HepG2 (cell line): Measurements from ENCODE around the gene SNAPC4. TPM values are rescaled to one million over a fixed set of nuclear protein-coding genes. Genes with fewer than 3 reads are reported as not detected.

Experiments
- ATAC-seq: fragments of 200-7000 bp; cut with Tn5 transposase; 3 replicates; pipeline ENCODE4 v1.9.1; 2020; ENCODE audit warnings: mild to moderate bottlenecking, moderate library complexity
- Bru-seq: library from RNA; stranded (reverse); fragments of 400-500 nt; gene quantifications from one replicate; lab custom pipeline; 2021; lab: Mats Ljungman, UMichigan
- BruChase-seq, 2 experiments: library from RNA; stranded (reverse); fragments of 400-500 nt; gene quantifications; one replicate each; lab custom pipeline; 2021; lab: Mats Ljungman, UMichigan
- BruUV-seq: library from RNA; stranded (reverse); fragments of 400-500 nt; replicated peaks from 2 replicates; lab custom pipeline; 2021; lab: Mats Ljungman, UMichigan
- CTCF ChIA-PET: fragments of 300-600 bp; formaldehyde crosslinking; extraction: SDS; loops from one replicate; lab custom pipeline; 2021; ENCODE audit warnings: low total read pairs, inconsistent platforms, low intra/inter-chr PET ratio; lab: Yijun Ruan, JAX
- POLR2A ChIA-PET: fragments of 350-600 bp; sonication (Branson Sonifier 250); formaldehyde crosslinking; loops from one replicate; lab custom pipeline; 2020; ENCODE audit warnings: antibody characterized with exemption, inconsistent platforms; lab: Yijun Ruan, JAX
- DNase-seq: peaks from one replicate; pipeline ENCODE4 v3.0.0-alpha.2; 2015; ENCODE audit warnings: low spot score
- FAIRE-seq: peaks from 3 replicates; lab custom pipeline; 2011; peaks lifted over from hg19 to GRCh38; lab: Jason Lieb, UNC
- H2AFZ ChIP-seq: one replicate; pipeline ENCODE4 v1.6.1; 2011; ENCODE audit warnings: low read length, inconsistent platforms
- H3K27ac ChIP-seq: fragments of 300-600 bp; 3 replicates; pipeline ENCODE4 v1.8.0; 2011; ENCODE audit warnings: mixed run types, mild to moderate bottlenecking, mixed read lengths, low read length, inconsistent platforms; ENCODE audit not compliant: insufficient read depth; ENCODE audit errors: extremely low read length
- H3K27me3 ChIP-seq, 2 experiments: fragments of 200-600 bp in 1 of 2; 2 replicates in 1 of 2; 3 replicates in 1 of 2; pipeline versions ENCODE4 v1.6.0 to v1.8.0; 2011; ENCODE audit warnings: low read length in 2 of 2, mild to moderate bottlenecking in 2 of 2, moderate library complexity in 2 of 2, inconsistent platforms in 1 of 2; ENCODE audit not compliant: insufficient read depth in 2 of 2, control insufficient read depth in 1 of 2
- H3K36me3 ChIP-seq, 2 experiments: fragments of 200-600 bp in 1 of 2; replicated peaks in 1 of 2; 2 replicates in 1 of 2; 3 replicates in 1 of 2; pipeline versions ENCODE4 v1.5.1 to v1.8.0; 2011; ENCODE audit warnings: low read length in 2 of 2, inconsistent platforms in 1 of 2; ENCODE audit not compliant: insufficient read depth in 2 of 2, control insufficient read depth in 1 of 2
- H3K4me1 ChIP-seq: 2 replicates; pipeline ENCODE4 v1.5.1; 2012; ENCODE audit warnings: low read length, inconsistent platforms; ENCODE audit not compliant: insufficient read depth
- H3K4me2 ChIP-seq: 2 replicates; pipeline ENCODE4 v1.6.0; 2011; ENCODE audit warnings: low read depth, low read length, inconsistent platforms
- H3K4me3 ChIP-seq, 3 experiments: fragments of 200-600 bp in 1 of 3; sonication (generic), shearing (Covaris generic) in 1 of 3; replicated peaks in 1 of 3; 2 replicates each; pipeline ENCODE4 v1.5.1; 2011 to 2016; ENCODE audit warnings: low read length in 3 of 3, inconsistent platforms in 2 of 3, low read depth in 2 of 3, mild to moderate bottlenecking in 2 of 3, control low read depth in 1 of 3, mixed read lengths in 1 of 3; ENCODE audit not compliant: insufficient read depth in 1 of 3
- H3K79me2 ChIP-seq: one replicate; pipeline ENCODE4 v1.6.1; 2011; ENCODE audit warnings: low read length, inconsistent platforms; ENCODE audit not compliant: insufficient read depth
- H3K9ac ChIP-seq: 2 replicates; pipeline ENCODE4 v1.6.0; 2011; ENCODE audit warnings: mild to moderate bottlenecking, low read depth, low read length, inconsistent platforms; ENCODE audit not compliant: insufficient read depth
- H3K9me3 ChIP-seq: 2 replicates; pipeline ENCODE4 v1.5.1; 2012; ENCODE audit warnings: mild to moderate bottlenecking, low read length
- H4K20me1 ChIP-seq: 2 replicates; pipeline ENCODE4 v1.6.0; 2011; ENCODE audit warnings: inconsistent platforms, mild to moderate bottlenecking, low read length, moderate library complexity; ENCODE audit not compliant: insufficient read depth
- ELF1 ChIP-seq: sonication (generic); formaldehyde crosslinking; IDR thresholded peaks from 2 replicates; pipeline ENCODE4 v1.4.0; 2020; ENCODE audit warnings: missing genetic modification reagents
- HES4 ChIP-seq: sonication (generic); formaldehyde crosslinking; IDR thresholded peaks from 2 replicates; pipeline ENCODE4 v1.9.0; 2021; ENCODE audit warnings: mild to moderate bottlenecking, missing genetic modification reagents, borderline replicate concordance
- POLR2G ChIP-seq: fragments of 200-400 bp; formaldehyde crosslinking; IDR thresholded peaks from 2 replicates; pipeline ENCODE4 v1.6.1; 2018; ENCODE audit warnings: mild to moderate bottlenecking, low read depth, low read length, moderate library complexity
- REL ChIP-seq: sonication (generic); formaldehyde crosslinking; conservative IDR thresholded peaks from 2 replicates; pipeline ENCODE4 v1.8.0; 2022; ENCODE audit warnings: mild to moderate bottlenecking, missing genetic modification reagents, moderate library complexity
- RFX3 ChIP-seq: IDR thresholded peaks from 2 replicates; pipeline ENCODE4 v1.6.1; 2016; ENCODE audit warnings: missing biosample characterization, missing genetic modification reagents
- RFXAP ChIP-seq: sonication (generic); formaldehyde crosslinking; IDR thresholded peaks from 2 replicates; pipeline ENCODE4 v1.4.0; 2020; ENCODE audit warnings: missing genetic modification reagents, borderline replicate concordance
- STAG1 ChIP-seq: sonication (generic); formaldehyde crosslinking; IDR thresholded peaks from 2 replicates; pipeline ENCODE4 v1.4.0; 2020; ENCODE audit warnings: missing genetic modification reagents
- ZSCAN20 ChIP-seq: sonication (generic); formaldehyde crosslinking; IDR thresholded peaks from 2 replicates; pipeline ENCODE4 v1.4.0; 2020; ENCODE audit warnings: missing genetic modification reagents, mild to moderate bottlenecking, borderline replicate concordance
- WGBS: methylation state at CpG from one replicate; pipeline ENCODE4 v1.1.6; 2017; ENCODE audit warnings: low lambda C conversion rate; 5-methylcytosine and 5-hydroxymethylcytosine counted together
- in situ Hi-C: cut with HindIII; loops from 2 replicates; pipeline ENCODE4 v1.10.0; 2017; ENCODE audit warnings: low pct_unique_long_range_greater_than_20kb; ENCODE audit not compliant: extremely low pct_ligation_motif_present
- intact Hi-C: fragments of 100-400 bp; cut with micrococcal nuclease; formaldehyde crosslinking; loops from one replicate; pipeline ENCODE4 v1.10.0; 2022; ENCODE audit not compliant: unreplicated experiment
- long read RNA-seq, 2 experiments: library from RNA in 1 of 2; library from polyadenylated mRNA in 1 of 2; stranded (forward) in 1 of 2; unstranded in 1 of 2; transcript quantifications; one replicate each; pipeline ENCODE4 v2.0.0, GENCODE V29; 2019 to 2022
- polyA minus RNA-seq, 3 experiments: library from RNA; depleted of rRNA, polyadenylated mRNA; stranded (reverse); fragments of >200 nt; gene quantifications; 2 replicates each; pipeline ENCODE4 v1.2.3, GENCODE V29; 2011; ENCODE audit warnings: low replicate concordance in 1 of 3
- polyA plus RNA-seq, 8 experiments: library from polyadenylated mRNA; depleted of rRNA in 3 of 8; stranded (reverse) in 7 of 8; unstranded in 1 of 8; fragments of >200 nt; fragmentation: Illumina TruSeq in 4 of 8; extraction: Trizol in 4 of 8; gene quantifications; 2 replicates each; pipeline versions ENCODE4 v1.2.1 to v1.2.3, GENCODE V29; 2011 to 2016; ENCODE audit warnings: low read depth in 4 of 8, missing spikeins in 1 of 8, mixed read lengths in 1 of 8; ENCODE audit not compliant: insufficient read depth in 1 of 8
- total RNA-seq, 5 experiments: library from RNA; depleted of rRNA; stranded (reverse); fragments of >200 nt; fragmentation: Illumina TruSeq; extraction: Trizol; gene quantifications; 2 replicates each; pipeline ENCODE4 v1.2.3, GENCODE V29; 2016; ENCODE audit warnings: low read depth in 1 of 5
- TF ChIP-seq, protein P1 (sequence below): sonication (generic); formaldehyde crosslinking; IDR thresholded peaks from 2 replicates; pipeline ENCODE4 v1.5.1; 2020; ENCODE audit warnings: missing genetic modification reagents, mild to moderate bottlenecking, borderline replicate concordance
- TF ChIP-seq, protein P2 (sequence below): sonication (generic); formaldehyde crosslinking; IDR thresholded peaks from 2 replicates; pipeline ENCODE4 v1.5.1; 2020; ENCODE audit warnings: mild to moderate bottlenecking, missing genetic modification reagents, moderate library complexity

Gene SNAPC4
- total RNA-seq (2016; rRNA removed; fragmentation: Illumina TruSeq; extraction: Trizol) (4.3 and 6.0 TPM in 2 replicates), polyA plus RNA-seq (2011; rRNA removed) (2.0 and 3.3 TPM in 2 replicates), polyA minus RNA-seq (2011; rRNA and poly(A)+ RNA removed; ENCODE audit: low replicate concordance) (1.5 and 5.2 TPM in 2 replicates), Bru-seq, nascent RNA (percentile 57 among the genes with signal in this experiment), BruChase-seq, experiment 1, labeled RNA remaining after a 6-hour chase (percentile 80 among the genes with signal in this experiment), BruChase-seq, experiment 2, labeled RNA remaining after a 2-hour chase (percentile 75 among the genes with signal in this experiment)
- total RNA-seq (2016; cell fraction: cytosol; rRNA removed; fragmentation: Illumina TruSeq; extraction: Trizol; ENCODE audit: low read depth), result 0.51 and 0.88 TPM in 2 replicates
- total RNA-seq (2016; cell fraction: insoluble cytoplasmic fraction; rRNA removed; fragmentation: Illumina TruSeq; extraction: Trizol), result 3.9 and 6.1 TPM in 2 replicates
- 1.5 TPM in 2 replicates for total RNA-seq (2016; cell fraction: membrane; rRNA removed; fragmentation: Illumina TruSeq; extraction: Trizol)
- 7.0 and 9.4 TPM in 2 replicates for total RNA-seq (2016; cell fraction: nucleus; rRNA removed; fragmentation: Illumina TruSeq; extraction: Trizol)
- polyA plus RNA-seq (2011; cell fraction: cytosol; rRNA removed), result 1.0 and 1.7 TPM in 2 replicates
- polyA plus RNA-seq (2011; cell fraction: nucleus; rRNA removed), result 20.5 and 27.4 TPM in 2 replicates
- polyA plus RNA-seq (2012), result 3.3 TPM in 2 replicates
- polyA plus RNA-seq (2016; cell fraction: cytosol; fragmentation: Illumina TruSeq; extraction: Trizol; ENCODE audit: low read depth), result 0.61 and 0.67 TPM in 2 replicates
- polyA plus RNA-seq (2016; cell fraction: insoluble cytoplasmic fraction; fragmentation: Illumina TruSeq; extraction: Trizol; ENCODE audit: low read depth), result 3.3 and 4.8 TPM in 2 replicates
- 1.2 and 1.3 TPM in 2 replicates for polyA plus RNA-seq (2016; cell fraction: membrane; fragmentation: Illumina TruSeq; extraction: Trizol; ENCODE audit: low read depth)
- 37.0 and 38.1 TPM in 2 replicates for polyA plus RNA-seq (2016; cell fraction: nucleus; fragmentation: Illumina TruSeq; extraction: Trizol; ENCODE audit: insufficient read depth, low read depth)
- polyA minus RNA-seq (2011; cell fraction: cytosol; rRNA and poly(A)+ RNA removed), result 0.53 and 1.1 TPM in 2 replicates
- polyA minus RNA-seq (2011; cell fraction: nucleus; rRNA and poly(A)+ RNA removed), result 6.3 and 6.8 TPM in 2 replicates
- long read RNA-seq, experiment 1, partial matches to known transcripts, result 4 of 4 reads
- long read RNA-seq, experiment 1, other reads (novel, unspliced or antisense), result 0 of 4 reads
- long read RNA-seq, experiment 2, partial matches to known transcripts, result 10 of 15 reads
- long read RNA-seq, experiment 2, other reads (novel, unspliced or antisense), result 5 of 15 reads

GRCh38 chr9:136400038-136400834 lies at the start of gene SNAPC4:
TSS of gene SNAPC4 (minus strand) at chr9:136400170. CDS start at chr9:136398428, 1,742 bp downstream.
- POLR2A ChIA-PET, result interaction anchor here (0.5 to 1.6 kb wide), 7 partner anchors 9 to 219 kb away, joined by 3 to 6 read pairs (median 3); partner anchors contain the start of gene DNLZ
- peaks cover 19 to 35% of the 10 kb centered on the region in 2 experiments; a peak in 4 of 5 replicates for H3K36me3 ChIP-seq
- intact Hi-C loops, result loop anchor here (1.0 kb wide), 1 partner anchor 61 kb away; no protein-coding TSS in a partner anchor
- peak; percentile 88 for TF ChIP-seq STAG1 (CRISPR knock-in tag)
- peak; percentile 80; the same call in 1 of the 2 replicates for TF ChIP-seq RFXAP (CRISPR knock-in tag)
- TF ChIP-seq ZSCAN20 (CRISPR knock-in tag), result peak; percentile 46; the same call in 1 of the 2 replicates
- TF ChIP-seq, protein P1, sequence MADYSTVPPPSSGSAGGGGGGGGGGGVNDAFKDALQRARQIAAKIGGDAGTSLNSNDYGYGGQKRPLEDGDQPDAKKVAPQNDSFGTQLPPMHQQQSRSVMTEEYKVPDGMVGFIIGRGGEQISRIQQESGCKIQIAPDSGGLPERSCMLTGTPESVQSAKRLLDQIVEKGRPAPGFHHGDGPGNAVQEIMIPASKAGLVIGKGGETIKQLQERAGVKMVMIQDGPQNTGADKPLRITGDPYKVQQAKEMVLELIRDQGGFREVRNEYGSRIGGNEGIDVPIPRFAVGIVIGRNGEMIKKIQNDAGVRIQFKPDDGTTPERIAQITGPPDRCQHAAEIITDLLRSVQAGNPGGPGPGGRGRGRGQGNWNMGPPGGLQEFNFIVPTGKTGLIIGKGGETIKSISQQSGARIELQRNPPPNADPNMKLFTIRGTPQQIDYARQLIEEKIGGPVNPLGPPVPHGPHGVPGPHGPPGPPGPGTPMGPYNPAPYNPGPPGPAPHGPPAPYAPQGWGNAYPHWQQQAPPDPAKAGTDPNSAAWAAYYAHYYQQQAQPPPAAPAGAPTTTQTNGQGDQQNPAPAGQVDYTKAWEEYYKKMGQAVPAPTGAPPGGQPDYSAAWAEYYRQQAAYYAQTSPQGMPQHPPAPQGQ, result no peak
- TF ChIP-seq REL (CRISPR knock-in tag), result peak; percentile 89; the same call in 1 of the 2 replicates
- peak; percentile 65 for TF ChIP-seq RFX3
- TF ChIP-seq POLR2G, result peak; percentile 87
- peak; percentile 21; the same call in 1 of the 2 replicates for TF ChIP-seq HES4 (CRISPR knock-in tag)
- TF ChIP-seq, protein P2, sequence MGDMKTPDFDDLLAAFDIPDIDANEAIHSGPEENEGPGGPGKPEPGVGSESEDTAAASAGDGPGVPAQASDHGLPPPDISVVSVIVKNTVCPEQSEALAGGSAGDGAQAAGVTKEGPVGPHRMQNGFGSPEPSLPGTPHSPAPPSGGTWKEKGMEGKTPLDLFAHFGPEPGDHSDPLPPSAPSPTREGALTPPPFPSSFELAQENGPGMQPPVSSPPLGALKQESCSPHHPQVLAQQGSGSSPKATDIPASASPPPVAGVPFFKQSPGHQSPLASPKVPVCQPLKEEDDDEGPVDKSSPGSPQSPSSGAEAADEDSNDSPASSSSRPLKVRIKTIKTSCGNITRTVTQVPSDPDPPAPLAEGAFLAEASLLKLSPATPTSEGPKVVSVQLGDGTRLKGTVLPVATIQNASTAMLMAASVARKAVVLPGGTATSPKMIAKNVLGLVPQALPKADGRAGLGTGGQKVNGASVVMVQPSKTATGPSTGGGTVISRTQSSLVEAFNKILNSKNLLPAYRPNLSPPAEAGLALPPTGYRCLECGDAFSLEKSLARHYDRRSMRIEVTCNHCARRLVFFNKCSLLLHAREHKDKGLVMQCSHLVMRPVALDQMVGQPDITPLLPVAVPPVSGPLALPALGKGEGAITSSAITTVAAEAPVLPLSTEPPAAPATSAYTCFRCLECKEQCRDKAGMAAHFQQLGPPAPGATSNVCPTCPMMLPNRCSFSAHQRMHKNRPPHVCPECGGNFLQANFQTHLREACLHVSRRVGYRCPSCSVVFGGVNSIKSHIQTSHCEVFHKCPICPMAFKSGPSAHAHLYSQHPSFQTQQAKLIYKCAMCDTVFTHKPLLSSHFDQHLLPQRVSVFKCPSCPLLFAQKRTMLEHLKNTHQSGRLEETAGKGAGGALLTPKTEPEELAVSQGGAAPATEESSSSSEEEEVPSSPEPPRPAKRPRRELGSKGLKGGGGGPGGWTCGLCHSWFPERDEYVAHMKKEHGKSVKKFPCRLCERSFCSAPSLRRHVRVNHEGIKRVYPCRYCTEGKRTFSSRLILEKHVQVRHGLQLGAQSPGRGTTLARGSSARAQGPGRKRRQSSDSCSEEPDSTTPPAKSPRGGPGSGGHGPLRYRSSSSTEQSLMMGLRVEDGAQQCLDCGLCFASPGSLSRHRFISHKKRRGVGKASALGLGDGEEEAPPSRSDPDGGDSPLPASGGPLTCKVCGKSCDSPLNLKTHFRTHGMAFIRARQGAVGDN (CRISPR knock-in tag), result peak; percentile 94
- TF ChIP-seq ELF1, result no peak; the same call in 1 of the 2 replicates

More at GRCh38 chr9:136400038-136400834, at the start of gene SNAPC4:
- CTCF ChIA-PET, result interaction anchor here (1.2 to 2.0 kb wide), 3 partner anchors 55 to 88 kb away, joined by 6 to 15 read pairs (median 12); no protein-coding TSS in a partner anchor
- peaks cover 21% of the 10 kb centered on the region for H3K79me2 ChIP-seq
- no peak for FAIRE-seq
- BruUV-seq, result no TSS peak
- DNase-seq, result peak; percentile 77
- no peak within 1 kb of the TSS for H2AFZ ChIP-seq
- no peaks in the 10 kb centered on the region for H3K27me3 ChIP-seq
- in situ Hi-C loops, result no loop called here
- H3K4me3 ChIP-seq, result peak within 1 kb of the TSS; percentile 78 to 98 (median 97)
- H3K9me3 ChIP-seq, result no peaks in the 10 kb centered on the region
- ATAC-seq, result peak; percentile 91
- peak within 1 kb of the TSS; percentile 53 for H3K27ac ChIP-seq
- peak within 1 kb of the TSS; percentile 88 for H3K4me2 ChIP-seq
- H4K20me1 ChIP-seq, result no peaks in the 10 kb centered on the region
- H3K9ac ChIP-seq, result peak within 1 kb of the TSS; percentile 83
- WGBS, result no CpG with 5 or more reads among the region's 71 CpGs
- peaks cover 20% of the 10 kb centered on the region for H3K4me1 ChIP-seq
